ENCODE results near the gene CLDN3.
"Not testable (repeated sequence)": the region's sequence is repeated elsewhere in the genome, so short reads cannot be mapped to it uniquely, and the experiment has no call there.

Gene CLDN3

GRCh38 chr7:73770002-73770859, at the start of gene CLDN3:
CLDN3 (minus strand) TSS chr7:73770270; CDS start chr7:73770049, 221 bp downstream.
- DNase-seq (ENCODE audit: low spot score): no peak

GRCh38 chr7:73817121-73817520, 47.1 kb upstream of the CLDN3 start:
- DNase-seq (ENCODE audit: low spot score): no peak

- DNase-seq (ENCODE audit: low spot score): no peak
Observed at GRCh38 chr7:73815436-73815835, 45.4 kb upstream of the CLDN3 start.

- no peak for DNase-seq (ENCODE audit: low spot score)
Observed at GRCh38 chr7:73812996-73813395, 42.9 kb upstream of the CLDN3 start.

GRCh38 chr7:73811760-73812168, 41.7 kb upstream of the CLDN3 start:
- peak; percentile 5 for DNase-seq (ENCODE audit: low spot score)

- no peak for DNase-seq (ENCODE audit: low spot score)
Observed at GRCh38 chr7:73810998-73811360, 40.9 kb upstream of the CLDN3 start.

- no peak for DNase-seq (ENCODE audit: low spot score)
Observed at GRCh38 chr7:73809467-73809951, 39.4 kb upstream of the CLDN3 start.

- no peak for DNase-seq (ENCODE audit: low spot score)
Observed at GRCh38 chr7:73802459-73802858, 32.4 kb upstream of the CLDN3 start.

GRCh38 chr7:73801577-73801976, 31.5 kb upstream of the CLDN3 start:
- no peak for DNase-seq (ENCODE audit: low spot score)

GRCh38 chr7:73799282-73800141, 29.4 kb upstream of the CLDN3 start:
- DNase-seq (ENCODE audit: low spot score): no peak

- not testable (repeated sequence) for DNase-seq (ENCODE audit: low spot score)
Observed at GRCh38 chr7:73797176-73797575, 27.1 kb upstream of the CLDN3 start.

GRCh38 chr7:73796656-73797055, 26.6 kb upstream of the CLDN3 start:
- not testable (repeated sequence) for DNase-seq (ENCODE audit: low spot score)

- DNase-seq (ENCODE audit: low spot score): not testable (repeated sequence)
Observed at GRCh38 chr7:73795188-73795587, 25.1 kb upstream of the CLDN3 start.

- DNase-seq (ENCODE audit: low spot score): not testable (repeated sequence)
Observed at GRCh38 chr7:73791170-73791690, 21.2 kb upstream of the CLDN3 start.

- DNase-seq (ENCODE audit: low spot score): no peak
Observed at GRCh38 chr7:73789051-73789450, 19.0 kb upstream of the CLDN3 start.

- DNase-seq (ENCODE audit: low spot score): not testable (repeated sequence)
Observed at GRCh38 chr7:73787786-73788048, 17.6 kb upstream of the CLDN3 start.

GRCh38 chr7:73786588-73786987, 16.5 kb upstream of the CLDN3 start:
- no peak for DNase-seq (ENCODE audit: low spot score)

GRCh38 chr7:73779517-73779916, 9.4 kb upstream of the CLDN3 start:
- DNase-seq (ENCODE audit: low spot score): no peak

GRCh38 chr7:73778801-73779389, 8.8 kb upstream of the CLDN3 start:
- no peak for DNase-seq (ENCODE audit: low spot score)

- DNase-seq (ENCODE audit: low spot score): no peak
Observed at GRCh38 chr7:73774923-73775322, 4.9 kb upstream of the CLDN3 start.

- DNase-seq (ENCODE audit: low spot score): no peak
Observed at GRCh38 chr7:73773700-73774517, 3.8 kb upstream of the CLDN3 start.
